ENCODE data around the gene GREB1. TPM values are rescaled to one million over a fixed set of nuclear protein-coding genes. Genes with fewer than 3 reads are reported as not detected.

GREB1 gene
- total RNA-seq, 1 donor from 2014 or later: 0.30 TPM

GRCh38 chr2:11631462-11631861 is 97.6 kb downstream of the GREB1 start:
- intact Hi-C loops (cut with micrococcal nuclease): no loop called here

- intact Hi-C loops (cut with micrococcal nuclease): no loop called here
Observed at GRCh38 chr2:11633923-11634478, 100.2 kb downstream of the GREB1 start.

- intact Hi-C loops (cut with micrococcal nuclease): no loop called here
Observed at GRCh38 chr2:11634584-11634983, 100.7 kb downstream of the GREB1 start.

GRCh38 chr2:11635141-11635540 is 101.3 kb downstream of the GREB1 start:
- intact Hi-C loops (cut with micrococcal nuclease): no loop called here

- intact Hi-C loops (cut with micrococcal nuclease): no loop called here
Observed at GRCh38 chr2:11636593-11637295, 102.9 kb downstream of the GREB1 start.

GRCh38 chr2:11637546-11637945 is 103.7 kb downstream of the GREB1 start:
- intact Hi-C loops (cut with micrococcal nuclease): no loop called here

GRCh38 chr2:11639503-11639902 is 105.7 kb downstream of the GREB1 start:
- intact Hi-C loops (cut with micrococcal nuclease): no loop called here

GRCh38 chr2:11640132-11640531 is 106.3 kb downstream of the GREB1 start:
- intact Hi-C loops (cut with micrococcal nuclease): no loop called here

- intact Hi-C loops (cut with micrococcal nuclease): no loop called here
Observed at GRCh38 chr2:11642972-11643371, 109.1 kb downstream of the GREB1 start.

- intact Hi-C loops (cut with micrococcal nuclease): no loop called here
Observed at GRCh38 chr2:11644293-11644692, 110.4 kb downstream of the GREB1 start.

GRCh38 chr2:11646530-11646929 is 112.7 kb downstream of the GREB1 start:
- intact Hi-C loops (cut with micrococcal nuclease): no loop called here

GRCh38 chr2:11647834-11648600 is 114.2 kb downstream of the GREB1 start:
- intact Hi-C loops (cut with micrococcal nuclease): no loop called here

- intact Hi-C loops (cut with micrococcal nuclease): no loop called here
Observed at GRCh38 chr2:11649093-11649492, 115.2 kb downstream of the GREB1 start.

- intact Hi-C loops (cut with micrococcal nuclease): no loop called here
Observed at GRCh38 chr2:11651856-11652548, 118.2 kb downstream of the GREB1 start.

GRCh38 chr2:11652553-11652952 is 118.7 kb downstream of the GREB1 start:
- intact Hi-C loops (cut with micrococcal nuclease): no loop called here

- intact Hi-C loops (cut with micrococcal nuclease): no loop called here
Observed at GRCh38 chr2:11655495-11655894, 121.7 kb downstream of the GREB1 start.

- intact Hi-C loops (cut with micrococcal nuclease): no loop called here
Observed at GRCh38 chr2:11656252-11656651, 122.4 kb downstream of the GREB1 start.

GRCh38 chr2:11656671-11657101 is 122.8 kb downstream of the GREB1 start:
- intact Hi-C loops (cut with micrococcal nuclease): no loop called here

- intact Hi-C loops (cut with micrococcal nuclease): no loop called here
Observed at GRCh38 chr2:11657195-11657594, 123.3 kb downstream of the GREB1 start.

- intact Hi-C loops (cut with micrococcal nuclease): no loop called here
Observed at GRCh38 chr2:11657646-11658045, 123.8 kb downstream of the GREB1 start.

- intact Hi-C loops (cut with micrococcal nuclease): no loop called here
Observed at GRCh38 chr2:11658208-11659114, 124.6 kb downstream of the GREB1 start.
